HG02870 (cell line): ENCODE results near the gene IGSF21.

Source experiments
- ATAC-seq: cut with Tn5 transposase; IDR thresholded peaks from one replicate; pipeline ENCODE4 v1.9.1; 2021; ENCODE audit warnings: mild to moderate bottlenecking, moderate library complexity; ENCODE audit not compliant: unreplicated experiment

The IGSF21 gene

DNA sequence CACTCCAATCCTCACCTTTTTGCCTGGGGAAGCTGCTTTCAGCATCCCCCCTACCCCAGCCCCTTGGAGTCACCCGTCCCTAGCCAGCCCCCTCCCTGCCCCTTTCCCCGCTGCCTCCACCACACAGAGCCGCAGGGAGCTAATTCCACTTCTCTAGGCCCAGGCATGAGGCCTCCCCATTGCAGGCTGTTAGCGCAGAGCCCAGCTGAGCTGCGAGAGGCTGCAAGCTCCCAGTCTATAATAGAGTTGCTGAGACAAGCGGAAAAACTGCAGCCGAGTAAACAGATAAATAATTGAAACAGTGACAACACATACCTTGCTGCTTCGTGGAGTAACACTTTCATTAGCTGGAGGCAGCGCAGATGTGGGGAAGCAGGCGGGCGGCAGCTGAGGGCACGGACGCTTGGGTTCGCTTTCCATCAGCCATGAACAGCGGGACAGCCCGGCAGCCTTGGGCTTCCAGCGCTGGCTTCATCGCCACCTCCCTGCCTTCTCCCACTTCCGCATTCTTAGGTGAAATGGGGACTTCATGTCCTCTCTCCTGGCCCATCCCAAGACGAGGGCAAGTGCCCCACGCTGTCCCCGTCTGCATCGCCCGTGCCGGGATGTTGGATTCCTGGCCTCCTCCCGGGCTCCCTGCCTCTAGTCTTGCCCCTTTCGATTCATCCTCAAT lies 183.3 kb downstream of the IGSF21 start:
- no peak for ATAC-seq

DNA sequence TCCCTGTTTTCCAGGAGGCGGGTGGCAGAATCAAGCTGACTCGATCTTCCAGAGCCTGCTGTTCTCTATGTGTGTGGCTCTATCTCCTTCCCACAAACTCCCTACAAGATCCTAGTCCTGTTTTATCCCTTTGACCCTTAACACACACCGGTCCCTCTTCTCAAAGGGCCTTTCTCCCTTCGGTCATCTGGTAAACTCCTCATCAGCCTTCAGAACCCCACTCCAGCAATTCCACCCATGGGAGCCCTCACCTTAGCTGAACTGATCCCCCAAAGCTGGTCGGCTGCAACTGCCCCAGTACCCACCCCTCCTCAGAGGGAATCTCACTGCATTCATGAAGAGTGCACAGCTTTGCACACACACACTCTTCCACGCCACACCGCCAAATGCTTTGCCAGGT lies 184.9 kb downstream of the IGSF21 start:
- no peak for ATAC-seq

GRCh38 chr1:18293291-18293690 lies 185.7 kb downstream of the IGSF21 start:
- no peak for ATAC-seq

DNA sequence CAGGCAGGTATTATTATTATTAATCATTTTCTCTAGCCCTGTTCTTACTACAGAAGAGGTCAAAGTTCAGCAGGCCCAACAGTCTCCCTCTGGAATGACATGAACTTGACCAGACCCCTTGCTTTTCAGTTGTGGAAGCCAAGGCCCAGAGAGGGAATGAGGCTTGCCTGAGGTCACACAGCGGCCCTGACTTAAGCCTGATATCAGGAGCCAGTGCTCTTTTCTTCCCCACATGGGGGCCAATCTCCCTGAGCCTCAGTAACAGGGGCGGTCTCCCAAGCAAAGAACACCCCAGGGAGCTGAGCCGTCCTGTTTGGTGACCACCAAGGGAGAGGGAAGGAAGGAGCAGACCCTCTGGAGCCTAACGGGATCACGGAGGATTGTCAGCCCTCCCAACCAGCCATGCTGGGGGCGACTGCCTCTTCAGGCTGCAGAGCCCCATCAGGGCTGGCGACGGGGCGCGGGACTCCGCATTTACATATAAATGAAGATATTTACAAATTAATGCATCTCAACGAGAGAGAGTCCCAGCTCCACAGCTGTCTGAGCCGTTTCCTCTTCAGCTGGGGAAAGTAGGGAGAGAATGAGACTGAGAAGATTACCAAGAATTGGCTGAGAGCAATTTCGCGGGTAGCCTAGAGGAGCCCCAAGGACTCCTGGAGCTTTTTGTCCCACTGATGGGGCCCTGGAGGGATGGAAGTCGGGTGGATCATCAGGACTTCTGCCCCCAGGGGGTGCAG lies 187.0 kb downstream of the IGSF21 start:
- no peak for ATAC-seq

DNA sequence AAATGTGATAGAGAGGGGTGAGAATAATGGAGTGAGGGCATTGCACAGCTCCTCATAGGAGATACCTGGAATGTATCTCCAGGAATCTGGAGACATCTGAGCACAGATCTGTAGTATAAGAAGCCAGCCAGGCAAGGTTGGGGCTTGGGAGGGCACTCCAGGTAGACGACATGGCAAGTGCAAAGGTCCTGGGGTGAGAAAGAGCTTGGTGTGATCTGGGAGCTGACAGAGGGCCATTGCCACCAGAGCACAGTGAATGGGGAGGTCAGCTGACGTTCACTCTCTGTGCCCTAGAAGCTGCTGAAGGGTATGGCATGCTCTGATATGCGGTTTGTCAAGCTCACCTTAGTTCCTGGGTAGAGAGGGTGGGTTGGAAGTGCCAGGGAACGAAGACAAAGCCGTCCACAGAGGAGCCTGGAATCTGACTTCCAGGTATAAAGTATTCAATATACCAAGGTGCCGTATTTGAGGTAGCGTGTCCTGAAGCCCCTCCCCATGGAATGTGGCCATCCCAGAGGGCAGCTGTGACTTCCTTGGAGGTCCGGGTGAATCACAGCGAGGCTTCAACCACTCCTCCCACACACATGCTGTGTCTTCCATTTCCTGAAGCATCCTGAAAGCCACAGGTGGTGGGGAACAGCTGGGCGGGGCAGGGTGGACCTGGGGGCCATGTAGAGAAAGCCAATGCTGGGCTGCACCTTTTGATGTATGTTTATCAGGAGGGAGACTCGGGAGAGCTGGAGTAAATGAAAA lies 190.5 kb downstream of the IGSF21 start:
- ATAC-seq, result no peak

GRCh38 chr1:18299441-18300338 lies 192.1 kb downstream of the IGSF21 start:
- ATAC-seq, result no peak

- ATAC-seq, result no peak
These were observed 192.8 kb downstream of the IGSF21 start for GRCh38 chr1:18300376-18300775.

DNA sequence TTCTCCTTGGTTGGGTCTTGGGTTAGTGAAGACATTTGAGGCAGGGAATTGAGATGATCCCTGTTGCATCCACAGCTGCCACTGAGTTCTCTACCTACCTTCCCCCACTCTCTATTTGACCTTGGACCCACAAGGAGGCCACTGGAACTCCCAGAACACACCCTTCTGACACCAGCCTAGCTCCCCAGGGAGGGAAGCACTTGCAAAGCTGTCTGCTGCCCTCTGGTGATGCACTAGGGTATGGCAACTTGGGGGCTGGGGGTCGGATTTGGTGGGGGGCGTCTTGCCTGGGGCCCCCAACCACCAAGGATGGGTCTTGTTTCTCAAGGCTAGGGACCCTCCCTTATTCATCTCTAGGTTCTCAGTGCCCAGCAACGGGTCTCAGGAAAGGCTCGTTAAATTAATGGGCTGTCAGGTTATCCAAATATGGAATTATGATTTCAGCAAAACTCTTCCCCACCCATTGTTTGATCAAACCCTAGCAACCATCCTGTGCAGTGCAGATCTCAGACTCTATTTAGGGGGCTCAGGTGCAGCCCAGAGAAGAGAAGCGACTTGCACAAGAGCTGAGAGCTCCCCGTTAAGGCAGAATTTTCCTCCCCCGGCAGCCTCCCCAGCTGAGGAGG lies 195.3 kb downstream of the IGSF21 start:
- no peak for ATAC-seq

- ATAC-seq, result no peak
These were observed 196.7 kb downstream of the IGSF21 start for GRCh38 chr1:18304151-18304869.

DNA sequence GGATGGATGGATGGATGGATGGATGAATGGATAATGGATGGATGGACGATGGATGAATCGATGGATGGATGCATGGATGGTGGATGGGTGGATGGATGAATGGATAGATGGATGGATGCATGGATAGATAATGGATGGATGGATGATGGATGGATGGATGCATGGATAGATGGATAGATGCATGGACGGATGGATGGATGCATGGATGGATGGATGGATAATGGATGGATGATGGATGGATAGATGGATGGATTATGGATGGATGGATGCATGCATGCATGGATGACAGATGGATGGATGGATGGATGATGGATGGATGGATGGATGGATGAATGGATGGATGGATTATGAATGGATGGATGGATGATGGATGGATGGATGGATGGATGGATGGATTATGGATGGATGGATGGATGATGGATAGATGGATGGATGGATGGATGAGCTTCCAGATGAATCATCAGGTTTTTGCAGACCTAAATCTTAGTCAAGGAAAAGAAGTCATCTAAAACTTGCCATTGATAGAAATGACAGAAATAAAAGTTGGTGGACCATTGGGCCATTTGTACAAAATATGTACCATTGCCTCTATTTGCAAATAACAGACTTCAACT lies 197.7 kb downstream of the IGSF21 start:
- no peak for ATAC-seq

GRCh38 chr1:18307329-18307898 lies 199.8 kb downstream of the IGSF21 start:
- ATAC-seq, result no peak

DNA sequence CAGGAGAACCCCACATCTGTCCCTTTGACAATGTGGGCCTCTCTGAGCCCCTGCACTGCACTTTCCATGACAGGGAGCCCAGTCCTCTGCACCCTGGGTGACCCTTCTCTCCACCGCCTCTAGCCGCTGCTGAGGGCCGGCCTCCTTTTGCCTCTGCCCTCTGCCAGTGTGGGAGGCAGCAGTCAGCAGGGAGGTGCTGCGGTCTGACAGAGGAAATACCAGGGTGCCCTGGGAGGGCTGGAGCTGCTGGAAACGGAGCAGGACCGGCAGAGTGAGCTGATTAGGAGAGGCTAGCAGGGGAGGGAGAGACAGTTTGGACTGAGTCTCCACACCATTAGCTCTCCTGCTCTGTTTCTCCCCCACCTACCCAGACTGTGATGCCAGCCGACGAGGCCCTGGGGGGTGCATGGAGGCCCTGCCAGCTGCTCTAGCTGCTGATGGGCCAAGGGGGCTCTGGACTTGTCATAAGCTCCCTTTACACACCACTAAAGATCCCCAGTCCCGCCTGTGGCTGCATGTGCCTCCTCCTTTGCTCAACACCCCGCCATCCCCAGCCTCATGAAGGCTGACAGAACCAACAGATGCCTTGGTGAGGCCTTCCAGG lies 202.1 kb downstream of the IGSF21 start:
- ATAC-seq, result no peak

DNA sequence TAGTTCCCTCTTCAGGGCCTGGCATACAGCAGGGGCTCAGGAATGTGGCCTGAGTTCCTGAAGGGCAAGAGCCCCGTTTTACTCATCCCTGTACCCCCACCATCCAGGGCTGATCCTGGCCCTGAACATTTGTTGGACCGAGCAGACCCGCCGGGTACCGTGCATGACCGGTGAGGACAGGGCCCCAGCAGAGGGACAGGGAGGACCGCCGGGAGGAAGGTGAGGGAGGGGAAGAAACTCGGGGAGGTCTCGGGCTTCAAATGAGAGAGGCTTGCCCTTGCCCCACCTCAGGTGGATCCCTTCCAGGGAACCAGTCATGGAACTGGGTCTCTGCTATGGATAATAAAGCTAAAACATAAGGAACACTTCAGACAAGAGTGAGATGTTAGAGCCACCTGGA lies 205.4 kb downstream of the IGSF21 start:
- ATAC-seq, result no peak

DNA sequence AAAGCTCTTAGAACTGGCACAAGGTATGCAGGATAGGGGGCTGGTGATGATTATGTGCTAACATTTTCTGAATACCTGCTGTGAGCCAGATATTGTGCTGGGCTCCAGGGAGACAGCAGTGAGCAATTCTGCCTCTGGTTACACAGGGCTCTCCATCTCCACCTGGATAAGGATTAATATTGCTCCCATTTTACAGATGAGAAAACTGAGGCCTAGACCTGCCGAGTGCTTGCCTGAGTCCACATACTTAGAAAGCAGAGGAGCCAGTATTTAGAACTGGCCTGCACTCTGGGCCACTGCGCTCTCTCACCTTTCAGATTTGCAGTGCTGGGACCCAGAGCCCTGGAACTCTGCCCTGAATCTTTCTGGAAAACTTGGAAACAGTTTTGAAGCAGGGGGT lies 205.9 kb downstream of the IGSF21 start:
- ATAC-seq, result no peak

DNA sequence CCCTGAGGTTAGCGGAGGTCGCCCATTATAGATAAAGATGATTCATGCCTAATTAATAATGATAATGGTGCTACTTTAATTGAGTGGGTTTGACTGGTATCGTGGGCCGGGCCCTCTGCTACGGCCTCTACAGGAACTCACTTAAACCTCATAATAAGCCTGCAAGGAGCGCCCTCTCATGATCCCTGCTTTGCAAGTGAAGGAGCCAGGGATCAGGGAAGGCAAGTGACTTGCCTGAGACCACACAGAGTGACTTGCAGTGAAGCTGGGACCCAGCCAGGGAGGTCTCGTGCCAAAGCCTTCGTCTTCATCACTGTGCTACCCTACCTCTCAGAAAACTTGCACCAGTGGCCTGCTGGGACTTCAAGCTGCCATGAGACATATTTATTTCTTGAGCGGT lies 206.8 kb downstream of the IGSF21 start:
- ATAC-seq, result no peak

- no peak for ATAC-seq
These were observed 207.9 kb downstream of the IGSF21 start for GRCh38 chr1:18315449-18315848.

DNA sequence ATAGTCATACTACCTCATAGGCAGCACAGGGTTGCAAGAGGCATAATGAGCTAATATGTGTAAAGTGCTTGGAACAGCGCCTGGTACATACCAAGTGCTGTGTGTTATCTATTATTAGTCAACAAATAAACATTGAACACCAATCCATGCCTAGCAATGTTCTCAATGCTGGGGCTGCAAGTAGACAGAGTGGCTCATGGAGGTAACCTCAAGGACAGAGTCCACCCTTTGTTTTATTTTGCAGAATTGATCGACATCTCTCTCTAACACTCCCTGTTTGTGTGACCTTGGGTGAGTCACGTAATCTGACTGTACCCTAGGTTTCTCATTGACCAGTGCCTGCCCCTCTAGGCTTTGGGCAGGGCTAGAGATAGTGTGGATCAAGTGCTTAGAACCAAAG lies 209.2 kb downstream of the IGSF21 start:
- ATAC-seq, result no peak

DNA sequence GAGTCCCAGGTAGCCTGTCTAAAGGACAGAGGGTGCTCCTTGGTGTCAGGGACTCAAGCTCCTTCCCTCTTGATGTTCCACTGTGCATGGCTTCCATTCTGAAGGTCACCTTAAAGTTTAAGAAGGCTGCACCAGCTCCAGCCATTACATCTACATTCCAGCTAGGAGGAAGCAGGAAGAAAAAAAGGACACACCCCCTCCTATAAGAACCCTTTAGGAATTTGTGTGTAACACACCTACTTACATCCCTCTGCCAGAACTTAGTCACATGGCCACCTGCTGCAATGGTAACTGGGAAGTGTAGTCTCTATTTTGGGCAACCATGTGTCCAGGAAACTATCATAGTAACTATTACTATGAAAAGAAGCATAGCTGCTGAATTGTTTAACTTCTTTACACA lies 211.5 kb downstream of the IGSF21 start:
- no peak for ATAC-seq

DNA sequence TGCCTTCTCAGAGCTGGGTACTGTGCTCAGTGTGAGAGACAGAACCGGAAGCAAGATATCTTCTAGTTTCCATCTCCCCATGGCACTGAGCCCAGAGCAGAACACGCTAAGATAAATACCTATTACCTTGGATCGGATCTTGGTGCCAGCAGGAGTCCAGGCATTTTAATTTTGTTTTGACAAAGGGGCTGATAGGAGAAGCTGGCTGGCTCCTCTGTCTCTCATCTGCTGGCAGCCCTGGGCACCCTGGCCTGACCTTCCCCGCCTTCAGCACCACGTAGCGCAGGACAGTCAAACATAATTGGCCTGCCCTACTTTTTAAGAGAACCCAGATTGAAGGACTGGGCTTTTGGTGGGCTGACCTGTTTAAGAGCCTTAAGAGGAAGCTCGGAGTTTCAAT lies 212.5 kb downstream of the IGSF21 start:
- ATAC-seq, result no peak
